IMR-90 (cell line): ENCODE measurements around the gene TNFRSF25. TPM values are rescaled to one million over a fixed set of nuclear protein-coding genes. Genes with fewer than 3 reads are reported as not detected.

Source experiments
- ATAC-seq: fragments of 200-7000 bp; cut with Tn5 transposase; 2 replicates; pipeline ENCODE4 v1.9.1; 2020; ENCODE audit warnings: low read depth, mild to moderate bottlenecking, moderate library complexity
- BruUV-seq: library from RNA; stranded (reverse); fragments of 400-500 nt; replicated peaks from 2 replicates; lab custom pipeline; 2021; lab: Mats Ljungman, UMichigan
- CTCF ChIA-PET: fragments of 300-600 bp; formaldehyde crosslinking; extraction: SDS; loops from one replicate; lab custom pipeline; 2021; ENCODE audit warnings: antibody characterized with exemption; lab: Yijun Ruan, JAX
- POLR2A ChIA-PET: fragments of 300-600 bp; sonication (Branson Sonifier 250); formaldehyde crosslinking; loops from one replicate; lab custom pipeline; 2022; ENCODE audit warnings: antibody characterized with exemption; ENCODE audit not compliant: unreplicated experiment; lab: Charles Lee
- DNase-seq: peaks from one replicate; pipeline ENCODE4 v3.0.0; 2013
- H2AFZ ChIP-seq: replicated peaks from 2 replicates; pipeline ENCODE3; 2013; ENCODE audit warnings: low read length, mild to moderate bottlenecking; ENCODE audit not compliant: poor library complexity
- H2AK5ac ChIP-seq: 2 replicates; pipeline ENCODE4 v1.6.1; 2013; ENCODE audit warnings: low read depth, low read length, inconsistent platforms
- H2AK9ac ChIP-seq: replicated peaks from 2 replicates; pipeline ENCODE3; 2013; ENCODE audit warnings: mild to moderate bottlenecking, low read depth, low read length, moderate library complexity; ENCODE audit not compliant: poor library complexity
- H2BK120ac ChIP-seq: 2 replicates; pipeline ENCODE4 v1.6.1; 2013; ENCODE audit warnings: low read depth, low read length, inconsistent platforms
- H2BK15ac ChIP-seq: 3 replicates; pipeline ENCODE4 v1.6.1; 2013; ENCODE audit warnings: low read depth, low read length, inconsistent platforms
- H2BK20ac ChIP-seq: 2 replicates; pipeline ENCODE4 v1.6.1; 2013; ENCODE audit warnings: low read depth, mild to moderate bottlenecking, inconsistent platforms, low read length, moderate library complexity
- H2BK5ac ChIP-seq: 2 replicates; pipeline ENCODE4 v1.6.1; 2013; ENCODE audit warnings: mild to moderate bottlenecking, low read depth, low read length, inconsistent platforms; ENCODE audit not compliant: poor library complexity, severe bottlenecking
- H3K14ac ChIP-seq: replicated peaks from 2 replicates; pipeline ENCODE4 v1.6.1; 2013; ENCODE audit warnings: low read depth, low read length, inconsistent platforms
- H3K18ac ChIP-seq: 2 replicates; pipeline ENCODE4 v1.6.1; 2013; ENCODE audit warnings: low read depth, low read length, control low read depth
- H3K23ac ChIP-seq: 2 replicates; pipeline ENCODE4 v1.6.1; 2013; ENCODE audit warnings: low read depth, low read length, inconsistent platforms
- H3K27ac ChIP-seq: 2 replicates; pipeline ENCODE4 v1.5.1; 2013; ENCODE audit warnings: mild to moderate bottlenecking, control low read depth, low read length; ENCODE audit not compliant: insufficient read depth
- H3K27me3 ChIP-seq: 2 replicates; pipeline ENCODE4 v1.6.1; 2013; ENCODE audit warnings: low read length; ENCODE audit not compliant: control insufficient read depth, insufficient read depth
- H3K36me3 ChIP-seq: 2 replicates; pipeline ENCODE4 v1.6.1; 2013; ENCODE audit warnings: low read length, mixed read lengths; ENCODE audit not compliant: control insufficient read depth, insufficient read depth
- H3K4ac ChIP-seq: 2 replicates; pipeline ENCODE4 v1.6.1; 2013; ENCODE audit warnings: low read depth, low read length, inconsistent platforms
- H3K4me1 ChIP-seq: 2 replicates; pipeline ENCODE4 v1.6.1; 2013; ENCODE audit warnings: low read length, mixed read lengths; ENCODE audit not compliant: control insufficient read depth, insufficient read depth
- H3K4me2 ChIP-seq: 2 replicates; pipeline ENCODE4 v1.6.1; 2013; ENCODE audit warnings: low read depth, mild to moderate bottlenecking, control low read depth, low read length, moderate library complexity
- H3K4me3 ChIP-seq: 2 replicates; pipeline ENCODE4 v1.5.1; 2013; ENCODE audit warnings: low read depth, mild to moderate bottlenecking, control low read depth, low read length, moderate library complexity; ENCODE audit not compliant: insufficient read depth
- H3K56ac ChIP-seq: 2 replicates; pipeline ENCODE4 v1.6.1; 2013; ENCODE audit warnings: low read length, inconsistent platforms; ENCODE audit not compliant: insufficient read depth; ENCODE audit errors: extremely low read depth
- H3K79me1 ChIP-seq, 2 experiments: 2 replicates each; pipeline ENCODE4 v1.6.1; 2013; ENCODE audit warnings: low read length in 2 of 2, inconsistent platforms in 1 of 2, low read depth in 1 of 2
- H3K9ac ChIP-seq: 2 replicates; pipeline ENCODE4 v1.6.1; 2013; ENCODE audit warnings: low read depth, low read length, control low read depth
- H3K9me1 ChIP-seq: 2 replicates; pipeline ENCODE4 v1.6.1; 2013; ENCODE audit warnings: low read length, inconsistent platforms; ENCODE audit not compliant: insufficient read depth
- H3K9me3 ChIP-seq: 2 replicates; pipeline ENCODE4 v1.6.1; 2013; ENCODE audit warnings: low read length; ENCODE audit not compliant: control insufficient read depth, insufficient read depth
- H4K20me1 ChIP-seq: 2 replicates; pipeline ENCODE4 v1.6.1; 2013; ENCODE audit warnings: low read length, inconsistent platforms; ENCODE audit not compliant: insufficient read depth
- H4K5ac ChIP-seq: 2 replicates; pipeline ENCODE4 v1.6.1; 2013; ENCODE audit warnings: mild to moderate bottlenecking, low read depth, low read length, control low read depth
- H4K8ac ChIP-seq, 2 experiments: 2 replicates each; pipeline ENCODE4 v1.6.1; 2013; ENCODE audit warnings: low read depth in 2 of 2, low read length in 2 of 2, control low read depth in 1 of 2, inconsistent platforms in 1 of 2
- H4K91ac ChIP-seq: 2 replicates; pipeline ENCODE4 v1.6.1; 2013; ENCODE audit warnings: low read depth, low read length, inconsistent platforms; ENCODE audit not compliant: insufficient read depth
- BHLHE40 ChIP-seq: fragments of 150-350 bp; IDR thresholded peaks from 2 replicates; pipeline ENCODE4 v1.6.1; 2016; ENCODE audit warnings: mild to moderate bottlenecking, low read depth, low read length
- CHD1 ChIP-seq: IDR thresholded peaks from 2 replicates; pipeline ENCODE4 v1.6.1; 2012; ENCODE audit warnings: low read depth, low read length, improper control_type of control experiment
- FOS ChIP-seq: fragments of 150-350 bp; IDR thresholded peaks from 2 replicates; pipeline ENCODE4 v1.6.1; 2016; ENCODE audit warnings: low read depth, low read length
- MAFK ChIP-seq: IDR thresholded peaks from 2 replicates; pipeline ENCODE4 v1.6.1; 2012; ENCODE audit warnings: low read depth, low read length, improper control_type of control experiment
- MAZ ChIP-seq: IDR thresholded peaks from 2 replicates; pipeline ENCODE4 v1.6.1; 2012; ENCODE audit warnings: low read depth, mild to moderate bottlenecking, low read length, improper control_type of control experiment, moderate library complexity, borderline replicate concordance
- POLR2A ChIP-seq: IDR thresholded peaks from 2 replicates; pipeline ENCODE4 v1.6.1; 2012; ENCODE audit warnings: mild to moderate bottlenecking, low read depth, low read length
- RAD21 ChIP-seq: IDR thresholded peaks from 2 replicates; pipeline ENCODE4 v1.6.1; 2012; ENCODE audit warnings: low read length, improper control_type of control experiment
- RCOR1 ChIP-seq: IDR thresholded peaks from 2 replicates; pipeline ENCODE4 v1.6.1; 2012; ENCODE audit warnings: mild to moderate bottlenecking, low read length, improper control_type of control experiment; ENCODE audit not compliant: insufficient replicate concordance
- RFX5 ChIP-seq: IDR thresholded peaks from 2 replicates; pipeline ENCODE4 v1.8.0; 2012; ENCODE audit warnings: low read depth, mild to moderate bottlenecking, low read length, moderate library complexity
- SMC3 ChIP-seq: fragments of 150-350 bp; IDR thresholded peaks from 2 replicates; pipeline ENCODE4 v1.6.1; 2016; ENCODE audit warnings: low read depth, mild to moderate bottlenecking, antibody characterized with exemption, low read length, moderate library complexity
- WGBS, 2 experiments: methylation state at CpG; one replicate each; pipeline versions ENCODE4 v1.1.5 to v1.1.7; 2013; ENCODE audit warnings: missing lambda C conversion rate in 2 of 2; ENCODE audit not compliant: insufficient read length in 1 of 2; ENCODE audit errors: extremely low coverage in 2 of 2; 5-methylcytosine and 5-hydroxymethylcytosine counted together
- dilution Hi-C: fragments of 300-500 bp; cut with HindIII; formaldehyde crosslinking; loops from one replicate; pipeline ENCODE4 v1.14.3; 2018; ENCODE audit warnings: low sequenced_read_pairs; ENCODE audit not compliant: unreplicated experiment
- in situ Hi-C: fragments of 300-500 bp; cut with MboI; formaldehyde crosslinking; loops from 3 replicates; pipeline ENCODE4 v1.14.3; 2019; ENCODE audit warnings: low sequenced_read_pairs, inconsistent platforms, mixed read lengths
- intact Hi-C: fragments of 100-400 bp; cut with micrococcal nuclease; formaldehyde crosslinking; loops from 2 replicates; pipeline ENCODE4 v1.10.0; 2022
- polyA plus RNA-seq, 3 experiments: library from polyadenylated mRNA; depleted of rRNA; stranded (reverse); fragments of >200 nt; gene quantifications; 2 replicates each; pipeline ENCODE4 v1.2.3, GENCODE V29; 2012; ENCODE audit warnings: low replicate concordance in 1 of 3
- total RNA-seq: library from RNA; depleted of rRNA; stranded (reverse); fragments of >200 nt; gene quantifications from 2 replicates; pipeline ENCODE4 v1.2.3, GENCODE V29; 2012
- TF ChIP-seq, protein P1 (sequence below): conservative IDR thresholded peaks from 2 replicates; pipeline ENCODE4 v1.5.1; 2012; ENCODE audit warnings: mild to moderate bottlenecking, low read depth, low read length, improper control_type of control experiment
- TF ChIP-seq, protein P2 (sequence below): fragments of 150-350 bp; IDR thresholded peaks from 2 replicates; pipeline ENCODE4 v1.6.1; 2017; ENCODE audit warnings: mild to moderate bottlenecking, antibody characterized with exemption, low read length, low read depth
- TF ChIP-seq, protein P3 (sequence below): fragments of 150-350 bp; IDR thresholded peaks from 2 replicates; pipeline ENCODE4 v1.6.1; 2016; ENCODE audit warnings: low read depth, mild to moderate bottlenecking, low read length, moderate library complexity, borderline replicate concordance

Gene TNFRSF25
- total and polyA plus RNA-seq, 2 of the 4 experiments (the other 2 are of a cell fraction): 1.3 to 11.2 TPM

DNA sequence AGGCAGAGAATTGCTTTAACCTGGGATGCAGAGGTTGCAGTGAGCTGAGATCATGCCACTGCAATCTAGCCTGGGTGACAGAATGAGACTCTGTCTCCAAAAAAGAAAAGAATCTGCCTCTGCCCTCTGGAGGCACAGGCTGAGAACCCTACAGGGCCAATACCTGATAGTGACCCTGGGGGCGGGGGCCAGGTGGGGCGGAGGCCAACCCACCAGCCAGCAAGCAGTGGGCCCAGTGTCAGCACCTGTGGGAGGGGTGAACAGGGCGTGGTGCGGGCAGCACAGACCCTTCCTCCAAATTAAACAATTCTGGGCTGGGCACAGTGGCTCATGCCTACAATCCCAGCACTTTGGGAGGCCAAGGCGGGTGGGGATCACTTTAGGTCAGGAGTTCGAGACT, 44.5 kb upstream of the TNFRSF25 start:
- Histone ChIP-seq H4K8ac (no peak overlapping the region), H2BK20ac (no peak overlapping the region), H3K27me3 (peaks cover 4% of the 10 kb centered on the region; the same call in 1 of the 2 replicates), H3K36me3 (no peaks in the 10 kb centered on the region), H2AFZ (no peak overlapping the region), H4K20me1 (no peaks in the 10 kb centered on the region), H2AK5ac (no peak overlapping the region), H3K18ac (no peak overlapping the region), H3K27ac (no peak overlapping the region), H3K9me1 (no peaks in the 10 kb centered on the region), H2AK9ac (no peak overlapping the region), H3K4ac (no peak overlapping the region), H4K5ac (no peak overlapping the region), H2BK5ac (no peak overlapping the region), H3K4me1 (no peaks in the 10 kb centered on the region), H3K56ac (no peak overlapping the region), H3K14ac (no peak overlapping the region), H3K79me1 (no peaks in the 10 kb centered on the region), H4K91ac (no peak overlapping the region), H3K9me3 (no peaks in the 10 kb centered on the region), H2BK120ac (no peak overlapping the region), H2BK15ac (no peak overlapping the region), H3K4me3 (no peak overlapping the region), H3K23ac (no peak overlapping the region), H3K4me2 (no peak overlapping the region), H3K9ac (no peak overlapping the region)
- CTCF ChIA-PET: no interaction called here
- intact Hi-C loops (no loop called here), in situ Hi-C loops (no loop called here), dilution Hi-C loops (no loop called here)
- DNase-seq (no peak), ATAC-seq (no peak)
- TF ChIP-seq, protein P1, sequence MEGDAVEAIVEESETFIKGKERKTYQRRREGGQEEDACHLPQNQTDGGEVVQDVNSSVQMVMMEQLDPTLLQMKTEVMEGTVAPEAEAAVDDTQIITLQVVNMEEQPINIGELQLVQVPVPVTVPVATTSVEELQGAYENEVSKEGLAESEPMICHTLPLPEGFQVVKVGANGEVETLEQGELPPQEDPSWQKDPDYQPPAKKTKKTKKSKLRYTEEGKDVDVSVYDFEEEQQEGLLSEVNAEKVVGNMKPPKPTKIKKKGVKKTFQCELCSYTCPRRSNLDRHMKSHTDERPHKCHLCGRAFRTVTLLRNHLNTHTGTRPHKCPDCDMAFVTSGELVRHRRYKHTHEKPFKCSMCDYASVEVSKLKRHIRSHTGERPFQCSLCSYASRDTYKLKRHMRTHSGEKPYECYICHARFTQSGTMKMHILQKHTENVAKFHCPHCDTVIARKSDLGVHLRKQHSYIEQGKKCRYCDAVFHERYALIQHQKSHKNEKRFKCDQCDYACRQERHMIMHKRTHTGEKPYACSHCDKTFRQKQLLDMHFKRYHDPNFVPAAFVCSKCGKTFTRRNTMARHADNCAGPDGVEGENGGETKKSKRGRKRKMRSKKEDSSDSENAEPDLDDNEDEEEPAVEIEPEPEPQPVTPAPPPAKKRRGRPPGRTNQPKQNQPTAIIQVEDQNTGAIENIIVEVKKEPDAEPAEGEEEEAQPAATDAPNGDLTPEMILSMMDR: no peak
- TF ChIP-seq RAD21 (no peak), RFX5 (no peak), CHD1 (no peak), MAZ (no peak), RCOR1 (no peak), BHLHE40 (no peak), FOS (no peak), MAFK (no peak), SMC3 (no peak), POLR2A (no peak)
- TF ChIP-seq, protein P2, sequence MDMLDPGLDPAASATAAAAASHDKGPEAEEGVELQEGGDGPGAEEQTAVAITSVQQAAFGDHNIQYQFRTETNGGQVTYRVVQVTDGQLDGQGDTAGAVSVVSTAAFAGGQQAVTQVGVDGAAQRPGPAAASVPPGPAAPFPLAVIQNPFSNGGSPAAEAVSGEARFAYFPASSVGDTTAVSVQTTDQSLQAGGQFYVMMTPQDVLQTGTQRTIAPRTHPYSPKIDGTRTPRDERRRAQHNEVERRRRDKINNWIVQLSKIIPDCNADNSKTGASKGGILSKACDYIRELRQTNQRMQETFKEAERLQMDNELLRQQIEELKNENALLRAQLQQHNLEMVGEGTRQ: no peak
- TF ChIP-seq, protein P3, sequence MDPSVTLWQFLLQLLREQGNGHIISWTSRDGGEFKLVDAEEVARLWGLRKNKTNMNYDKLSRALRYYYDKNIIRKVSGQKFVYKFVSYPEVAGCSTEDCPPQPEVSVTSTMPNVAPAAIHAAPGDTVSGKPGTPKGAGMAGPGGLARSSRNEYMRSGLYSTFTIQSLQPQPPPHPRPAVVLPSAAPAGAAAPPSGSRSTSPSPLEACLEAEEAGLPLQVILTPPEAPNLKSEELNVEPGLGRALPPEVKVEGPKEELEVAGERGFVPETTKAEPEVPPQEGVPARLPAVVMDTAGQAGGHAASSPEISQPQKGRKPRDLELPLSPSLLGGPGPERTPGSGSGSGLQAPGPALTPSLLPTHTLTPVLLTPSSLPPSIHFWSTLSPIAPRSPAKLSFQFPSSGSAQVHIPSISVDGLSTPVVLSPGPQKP: no peak
- WGBS, 2 experiments: no CpG with 5 or more reads among the region's 6 CpGs
- POLR2A ChIA-PET: no interaction called here
- no TSS peak for BruUV-seq
